Ishikawa (cell line): ENCODE results near the gene MTFP1.

Experiments
- CEBPB ChIP-seq: IDR thresholded peaks from 2 replicates; pipeline ENCODE4 v1.6.1; 2012
- CREB1 ChIP-seq: IDR thresholded peaks from 2 replicates; pipeline ENCODE4 v1.6.1; 2012; ENCODE audit warnings: low read depth
- EGR1 ChIP-seq: IDR thresholded peaks from 2 replicates; pipeline ENCODE4 v1.6.1; 2012
- EP300 ChIP-seq: IDR thresholded peaks from 2 replicates; pipeline ENCODE4 v1.6.1; 2012; ENCODE audit warnings: borderline replicate concordance
- FOXM1 ChIP-seq: IDR thresholded peaks from 2 replicates; pipeline ENCODE4 v1.6.1; 2012; ENCODE audit warnings: low read depth, borderline replicate concordance
- MAX ChIP-seq: IDR thresholded peaks from 2 replicates; pipeline ENCODE4 v1.6.1; 2012
- NFIC ChIP-seq: IDR thresholded peaks from 2 replicates; pipeline ENCODE4 v1.6.1; 2012
- RAD21 ChIP-seq: IDR thresholded peaks from 2 replicates; pipeline ENCODE4 v1.6.1; 2012; ENCODE audit warnings: low read depth
- REST ChIP-seq: IDR thresholded peaks from 2 replicates; pipeline ENCODE4 v1.6.1; 2012; ENCODE audit warnings: low read depth, mild to moderate bottlenecking
- TAF1 ChIP-seq: IDR thresholded peaks from 2 replicates; pipeline ENCODE4 v1.6.1; 2012; ENCODE audit warnings: low read depth, mild to moderate bottlenecking
- TCF12 ChIP-seq: IDR thresholded peaks from 2 replicates; pipeline ENCODE4 v1.6.1; 2012; ENCODE audit warnings: low read depth
- TEAD4 ChIP-seq: IDR thresholded peaks from 2 replicates; pipeline ENCODE4 v1.6.1; 2012
- YY1 ChIP-seq: IDR thresholded peaks from 2 replicates; pipeline ENCODE4 v1.6.1; 2012; ENCODE audit warnings: low read depth
- ZBTB7A ChIP-seq: IDR thresholded peaks from 2 replicates; pipeline ENCODE4 v1.6.1; 2012; ENCODE audit warnings: low read depth
- TF ChIP-seq, protein P1 (sequence below): IDR thresholded peaks from 2 replicates; pipeline ENCODE4 v1.6.1; 2012

The MTFP1 gene

GRCh38 chr22:30432096-30432495, 6.5 kb downstream of the MTFP1 start:
- TF ChIP-seq CEBPB (no peak), EP300 (no peak), CREB1 (no peak), TAF1 (no peak), RAD21 (no peak), NFIC (no peak)

GRCh38 chr22:30432520-30432919, 7.0 kb downstream of the MTFP1 start:
- TF ChIP-seq TAF1 (no peak), CEBPB (no peak), FOXM1 (no peak), TCF12 (no peak), YY1 (no peak), CREB1 (no peak), REST (no peak), ZBTB7A (no peak), MAX (no peak), RAD21 (no peak), EP300 (no peak), EGR1 (no peak), TEAD4 (no peak), NFIC (no peak)
- TF ChIP-seq, protein P1, sequence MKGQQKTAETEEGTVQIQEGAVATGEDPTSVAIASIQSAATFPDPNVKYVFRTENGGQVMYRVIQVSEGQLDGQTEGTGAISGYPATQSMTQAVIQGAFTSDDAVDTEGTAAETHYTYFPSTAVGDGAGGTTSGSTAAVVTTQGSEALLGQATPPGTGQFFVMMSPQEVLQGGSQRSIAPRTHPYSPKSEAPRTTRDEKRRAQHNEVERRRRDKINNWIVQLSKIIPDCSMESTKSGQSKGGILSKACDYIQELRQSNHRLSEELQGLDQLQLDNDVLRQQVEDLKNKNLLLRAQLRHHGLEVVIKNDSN = no peak

DNA sequence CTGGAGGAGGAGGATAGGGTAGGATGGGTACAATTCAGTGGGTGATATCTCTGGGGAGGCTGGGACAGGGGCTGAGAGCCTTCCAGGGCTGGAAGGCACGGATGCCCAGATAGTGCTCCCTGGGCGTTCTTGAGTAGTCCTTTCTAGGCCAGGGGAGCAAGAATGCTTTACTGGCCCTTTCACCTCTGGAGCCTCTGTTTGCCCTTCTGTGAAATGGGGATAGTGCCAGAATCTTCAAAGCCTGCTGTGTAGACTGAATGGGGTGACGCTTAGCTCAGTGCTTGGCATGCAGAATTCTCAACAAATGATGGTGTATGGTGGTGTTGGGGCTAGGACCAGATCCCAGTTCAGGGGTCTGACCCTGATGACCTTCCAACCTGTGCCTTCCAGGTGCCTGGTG, 7.7 kb downstream of the MTFP1 start:
- TF ChIP-seq NFIC (no peak), REST (no peak), TCF12 (no peak), MAX (no peak), TEAD4 (no peak), RAD21 (no peak), EP300 (no peak), FOXM1 (no peak), TAF1 (no peak), YY1 (no peak), CREB1 (no peak), ZBTB7A (no peak), CEBPB (no peak), EGR1 (no peak)
- TF ChIP-seq, protein P1 = no peak

- TF ChIP-seq, protein P1 = no peak
- TF ChIP-seq CEBPB = no peak
- no peak for TF ChIP-seq NFIC
- no peak for TF ChIP-seq ZBTB7A
- no peak for TF ChIP-seq EGR1
- no peak for TF ChIP-seq REST
- no peak for TF ChIP-seq FOXM1
- no peak for TF ChIP-seq TAF1
- TF ChIP-seq TCF12 = no peak
- TF ChIP-seq YY1 = no peak
- TF ChIP-seq MAX = no peak
- TF ChIP-seq CREB1 = no peak
Measured at GRCh38 chr22:30433773-30434172, 8.2 kb downstream of the MTFP1 start.
